Measurements from ENCODE around the gene BAG2. TPM values are rescaled to one million over a fixed set of nuclear protein-coding genes. Genes with fewer than 3 reads are reported as not detected.

The BAG2 gene
- total and polyA plus RNA-seq, 10 of the 15 experiments (the other 5 are each of a cell fraction or from before 2014, with no cell fraction given): 7.7 to 17.6 (median 9.6) TPM

GRCh38 chr6:57147401-57147800, 24.7 kb upstream of the BAG2 start (continued):
- TF ChIP-seq ZBTB33 (IDR thresholded peaks at IDR 0.05) (no peak), WRNIP1 (IDR thresholded peaks at IDR 0.05; ENCODE audit: borderline replicate concordance, low read depth, low read length) (no peak)

GRCh38 chr6:57147955-57148858, 23.9 kb upstream of the BAG2 start:
- intact Hi-C loops (cut with micrococcal nuclease; ENCODE audit: unreplicated experiment): no loop called here
- in situ Hi-C loops (cut with MboI): no loop called here
- H3K9ac ChIP-seq (ENCODE audit: control insufficient read depth, insufficient read depth, low read length): no peak overlapping the region
- no peaks in the 10 kb centered on the region for H3K79me2 ChIP-seq (ENCODE audit: control insufficient read depth, insufficient read depth, low read length)
- DNase-seq (ENCODE audit: low read depth, low spot score) (no peak), FAIRE-seq (no peak), ATAC-seq (no peak)
- peaks cover 0 to 18% of the 10 kb centered on the region in 2 experiments; a peak in 2 of 4 replicates for H3K36me3 ChIP-seq (ENCODE audit: control insufficient read depth in 2 of 2, insufficient read depth in 2 of 2, low read length in 1 of 2)
- TF ChIP-seq TBL1XR1 (IDR thresholded peaks at IDR 0.05; ENCODE audit: low read depth, low read length) (no peak), ZNF207 (IDR thresholded peaks at IDR 0.05; ENCODE audit: borderline replicate concordance) (no peak), ETV6 (conservative IDR thresholded peaks at IDR 0.05 in 1 of 2, IDR thresholded peaks at IDR 0.05 in 1 of 2; ENCODE audit: borderline replicate concordance in 1 of 2, low read depth in 1 of 2) (no peak)
- H4K20me1 ChIP-seq (ENCODE audit: control insufficient read depth, insufficient read depth): no peaks in the 10 kb centered on the region
- no peaks in the 10 kb centered on the region; the same call in 2 of the 3 replicates for H3K9me3 ChIP-seq (replicated peaks; ENCODE audit: control insufficient read depth, insufficient read depth, low read length)
- CTCF ChIA-PET: interaction anchor here (1.3 to 1.6 kb wide), 2 partner anchors 15 to 28 kb away, joined by 3 read pairs; no protein-coding TSS in a partner anchor
- POLR2A ChIA-PET: no interaction called here
- no peak overlapping the region for H3K4me2 ChIP-seq (ENCODE audit: control insufficient read depth, insufficient read depth)
- no peaks in the 10 kb centered on the region for H3K27me3 ChIP-seq (replicated peaks in 1 of 2; ENCODE audit: control insufficient read depth in 2 of 2, insufficient read depth in 2 of 2, low read length in 1 of 2)
- RAD21 ChIA-PET (ENCODE audit: unreplicated experiment): no interaction called here
- no peak overlapping the region for H2AFZ ChIP-seq (ENCODE audit: control insufficient read depth, low read depth, low read length)
- SMC1A ChIA-PET (ENCODE audit: uncharacterized antibody, unreplicated experiment): no interaction called here
- no peak overlapping the region for H3K27ac ChIP-seq (ENCODE audit: control insufficient read depth, insufficient read depth)
- no peaks in the 10 kb centered on the region for H3K4me1 ChIP-seq (ENCODE audit: control insufficient read depth, insufficient read depth, low read length)
- H3K4me3 ChIP-seq: no peak overlapping the region
- BruUV-seq (replicated peaks): no TSS peak
- WGBS (ENCODE audit: insufficient coverage, insufficient replicate concordance, low lambda C conversion rate, missing lambda C conversion rate): 89% methylated on average over 7 of the region's 7 CpGs

Data from GM12878 (cell line).